HG03571 (cell line): ENCODE data around the gene C10orf71.

Experiments
- ATAC-seq: cut with Tn5 transposase; IDR thresholded peaks from one replicate; pipeline ENCODE4 v1.9.1; 2021; ENCODE audit not compliant: unreplicated experiment

C10orf71 gene

DNA sequence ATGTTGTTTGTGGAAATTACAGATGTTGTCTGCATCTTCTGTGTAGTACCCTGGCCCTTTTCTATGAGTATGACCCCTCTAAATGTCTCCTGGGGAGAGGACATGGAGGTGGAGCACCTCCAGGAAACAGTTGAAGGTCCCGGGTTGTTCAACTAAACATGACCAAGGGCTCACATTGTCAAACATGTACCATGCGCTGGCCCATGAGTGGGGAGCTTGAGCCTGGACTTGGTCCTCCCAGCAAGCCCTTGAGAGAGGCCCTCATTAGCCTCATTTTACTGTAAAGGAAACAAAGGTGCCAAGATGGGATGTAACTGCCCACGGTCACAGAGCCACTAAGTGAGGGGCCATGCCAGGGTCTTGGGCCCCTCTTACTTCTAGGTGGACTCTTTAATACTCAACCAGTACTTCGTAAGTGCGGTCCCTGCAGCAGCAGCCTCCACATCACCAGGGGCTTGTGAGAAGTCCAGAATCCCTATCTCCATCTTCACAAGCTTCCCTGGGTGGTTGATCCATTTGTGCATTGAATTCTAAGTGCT lies 31.2 kb downstream of the C10orf71 start:
- no peak for ATAC-seq

DNA sequence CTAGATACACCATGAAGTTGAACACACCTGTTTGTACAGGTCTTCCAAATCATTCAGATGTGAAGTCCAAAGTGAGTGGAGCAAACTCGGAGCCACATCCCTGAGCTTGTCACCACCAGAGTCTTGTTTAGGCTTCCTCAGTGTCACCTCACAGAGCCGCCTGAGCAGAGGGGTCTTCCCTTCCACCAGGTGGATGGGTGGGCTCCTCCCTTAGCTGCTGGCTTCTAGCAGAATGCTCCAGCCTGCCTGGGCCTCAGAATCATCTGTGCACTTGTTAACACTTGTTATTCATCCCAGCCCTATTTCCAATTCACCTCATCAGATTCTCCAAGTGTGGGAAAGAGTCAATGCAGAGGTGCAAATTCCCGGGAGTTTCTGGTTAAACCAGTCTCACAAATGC lies 32.5 kb downstream of the C10orf71 start:
- ATAC-seq = no peak

DNA sequence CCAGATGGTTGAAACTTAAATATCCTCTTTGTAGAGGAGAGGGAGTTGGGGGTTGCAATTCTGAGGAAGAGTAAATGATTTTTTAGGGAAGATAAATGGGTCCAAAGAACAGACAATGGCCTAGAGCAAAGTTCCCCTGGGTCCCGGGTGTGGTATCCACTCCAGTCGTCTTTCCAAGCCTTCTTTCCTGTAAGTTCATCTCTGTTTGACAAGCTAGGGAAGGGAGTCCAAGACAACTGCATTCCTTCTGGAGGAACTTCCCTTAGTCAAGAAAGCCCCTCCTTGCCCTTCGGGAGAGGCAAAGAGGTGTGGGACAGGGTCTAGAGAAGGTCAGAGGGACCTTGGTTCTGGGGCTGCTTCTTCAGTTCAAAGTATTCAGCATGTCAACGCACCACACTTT lies 33.4 kb downstream of the C10orf71 start:
- no peak for ATAC-seq

GRCh38 chr10:49332768-49333167 lies 33.8 kb downstream of the C10orf71 start:
- ATAC-seq = no peak

DNA sequence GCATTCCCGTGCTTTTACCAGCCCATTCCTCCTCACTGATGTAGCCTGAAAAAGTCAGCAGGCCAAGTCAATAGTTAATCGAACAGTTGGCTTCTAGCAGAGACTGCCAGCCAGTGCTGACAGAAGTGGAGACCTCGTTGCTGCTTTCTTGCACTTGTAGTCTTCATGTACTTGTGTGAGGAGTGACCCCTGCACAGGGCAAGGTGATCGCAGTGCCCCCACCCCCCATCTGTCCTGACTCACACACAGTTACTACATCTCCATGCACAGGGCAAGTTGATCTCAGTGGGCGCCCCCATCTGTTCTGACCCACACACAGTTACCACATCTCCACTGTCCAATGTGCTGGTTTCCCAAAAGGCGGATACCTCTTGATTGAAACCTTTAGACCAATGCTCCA lies 34.2 kb downstream of the C10orf71 start:
- ATAC-seq = no peak

DNA sequence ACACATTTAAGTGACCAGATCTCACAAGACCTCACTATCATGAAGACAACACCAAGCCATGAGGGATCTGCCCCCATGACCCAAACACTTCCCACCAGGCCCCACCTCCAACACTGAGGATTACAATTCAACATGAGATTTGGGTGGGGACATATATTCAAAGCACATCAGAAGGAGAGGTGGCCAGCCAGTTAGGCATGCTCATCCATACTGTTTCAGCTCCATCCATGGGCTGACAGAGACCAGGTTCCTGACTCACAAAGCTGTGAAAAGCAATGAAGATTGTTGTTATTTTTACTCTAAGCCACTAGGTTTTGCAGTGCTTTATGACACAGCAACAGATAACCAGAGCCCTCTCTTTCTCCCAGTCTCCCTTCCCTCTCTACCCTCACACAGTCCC lies 36.0 kb downstream of the C10orf71 start:
- ATAC-seq = no peak

- no peak for ATAC-seq
These were observed 36.5 kb downstream of the C10orf71 start for GRCh38 chr10:49335364-49335972.

DNA sequence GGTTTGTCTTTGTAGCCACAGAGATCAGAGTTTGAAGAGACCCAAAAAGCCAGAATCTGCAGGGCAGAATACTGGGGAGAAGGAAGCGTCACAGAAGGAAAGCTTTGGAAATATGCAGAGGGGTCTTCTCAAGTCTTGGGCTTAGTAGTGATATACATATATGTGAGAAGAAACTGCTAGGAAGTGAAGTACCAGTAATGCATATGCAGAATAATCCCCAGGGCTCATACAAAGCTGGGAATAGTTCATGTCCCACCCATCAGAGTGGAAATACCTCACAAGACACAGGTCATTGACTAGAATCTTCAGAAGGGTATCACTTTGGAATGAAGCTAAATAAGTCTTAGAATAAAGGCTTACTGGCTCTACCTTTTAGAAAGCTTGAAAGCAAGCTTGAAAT lies 39.6 kb downstream of the C10orf71 start:
- ATAC-seq = no peak

GRCh38 chr10:49344840-49345239 lies 45.9 kb downstream of the C10orf71 start:
- ATAC-seq = no peak

DNA sequence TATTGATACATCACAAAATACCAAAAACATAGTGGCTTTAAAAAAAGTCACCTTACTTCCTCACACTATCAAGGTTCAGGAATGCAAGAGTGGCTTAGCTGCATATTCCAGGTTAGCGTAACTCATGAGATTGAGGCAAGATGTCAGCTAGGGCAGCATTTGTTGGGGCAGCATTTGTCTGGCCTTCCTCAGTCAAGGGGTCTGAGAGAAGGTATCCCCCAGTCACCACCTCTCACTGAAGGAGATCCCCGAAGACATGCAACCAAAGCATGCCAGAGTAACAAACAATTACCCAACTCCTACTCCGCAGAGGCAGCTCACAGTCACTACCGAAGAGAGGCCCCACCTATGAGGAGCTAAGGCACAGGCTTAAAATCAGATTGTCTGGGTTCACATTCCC lies 48.4 kb downstream of the C10orf71 start:
- ATAC-seq = no peak

DNA sequence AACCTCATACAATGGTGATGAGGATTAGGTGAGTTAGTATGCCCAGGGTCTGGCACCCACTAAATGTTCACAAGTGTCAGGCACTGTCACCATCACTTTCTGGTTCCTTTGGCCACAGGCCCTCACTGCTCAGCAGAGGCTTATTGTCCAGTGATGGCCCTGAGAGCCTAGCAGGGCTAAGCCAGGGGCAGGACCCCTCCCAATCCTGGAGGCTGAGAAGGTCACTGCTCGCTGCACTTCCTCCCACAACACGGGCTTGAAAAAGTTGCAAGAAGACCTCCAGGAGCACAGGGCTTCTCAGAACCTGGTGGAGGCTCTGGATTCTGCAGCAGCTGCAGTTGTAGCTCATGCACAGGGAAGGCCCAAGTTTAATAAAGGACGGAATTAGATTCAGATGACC lies 48.9 kb downstream of the C10orf71 start:
- no peak for ATAC-seq

- no peak for ATAC-seq
These were observed 49.6 kb downstream of the C10orf71 start for GRCh38 chr10:49348593-49348992.

- no peak for ATAC-seq
These were observed 50.4 kb downstream of the C10orf71 start for GRCh38 chr10:49349390-49349789.

GRCh38 chr10:49350138-49350537 lies 51.2 kb downstream of the C10orf71 start:
- ATAC-seq = no peak

DNA sequence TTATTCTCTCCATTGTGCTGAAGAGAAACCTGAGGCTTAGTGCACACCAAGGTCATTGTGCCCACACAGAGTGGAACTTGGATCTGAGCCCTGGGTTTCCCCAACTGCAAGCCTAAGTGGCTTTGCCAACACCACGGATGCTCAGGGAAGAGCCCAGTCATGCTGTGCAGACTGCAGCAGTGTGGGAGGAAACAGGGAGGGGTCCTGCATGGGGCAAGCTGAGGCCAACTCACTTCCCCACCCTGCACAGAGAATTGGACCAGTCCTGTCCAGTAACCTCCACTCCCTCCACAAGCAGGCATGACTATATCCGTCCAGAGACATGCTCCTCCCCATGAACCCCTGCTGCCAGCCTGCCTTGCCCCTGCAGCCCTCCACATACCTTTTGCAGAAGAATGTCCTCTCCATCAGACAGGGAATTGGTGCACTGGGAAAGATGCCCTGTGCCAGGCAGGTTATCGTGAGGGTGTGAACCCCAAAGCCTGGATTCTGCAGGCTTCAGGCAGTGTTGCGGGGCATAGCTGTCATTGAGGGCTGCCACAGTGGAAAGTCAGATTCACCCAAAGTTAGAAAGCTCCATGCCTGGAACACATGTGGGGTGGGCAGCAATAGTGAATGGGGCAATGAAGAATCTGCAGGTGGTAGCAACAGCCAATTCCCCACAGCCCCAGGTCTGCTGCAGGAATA lies 52.0 kb downstream of the C10orf71 start:
- no peak for ATAC-seq

DNA sequence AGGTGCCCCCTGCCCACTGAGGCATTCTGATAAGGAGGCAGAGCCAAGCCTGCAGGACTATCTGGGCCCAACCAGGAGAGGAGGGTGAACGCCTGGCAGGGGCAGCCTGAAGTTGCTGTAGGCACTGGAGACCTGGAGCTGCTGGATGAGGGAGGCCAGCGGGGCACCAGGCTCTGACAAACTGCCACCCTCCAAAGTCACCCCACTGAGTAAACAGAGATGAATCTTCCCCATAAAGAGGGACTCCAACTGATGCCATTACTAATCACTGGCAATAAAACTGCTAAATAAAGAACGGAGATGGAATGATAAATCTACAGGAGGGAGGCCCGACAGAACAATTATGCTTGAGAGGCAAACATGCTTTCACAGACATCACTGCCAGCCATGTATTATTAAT lies 52.7 kb downstream of the C10orf71 start:
- ATAC-seq = no peak

GRCh38 chr10:49352323-49352722 lies 53.4 kb downstream of the C10orf71 start:
- no peak for ATAC-seq

GRCh38 chr10:49353026-49353894 lies 54.3 kb downstream of the C10orf71 start:
- no peak for ATAC-seq

DNA sequence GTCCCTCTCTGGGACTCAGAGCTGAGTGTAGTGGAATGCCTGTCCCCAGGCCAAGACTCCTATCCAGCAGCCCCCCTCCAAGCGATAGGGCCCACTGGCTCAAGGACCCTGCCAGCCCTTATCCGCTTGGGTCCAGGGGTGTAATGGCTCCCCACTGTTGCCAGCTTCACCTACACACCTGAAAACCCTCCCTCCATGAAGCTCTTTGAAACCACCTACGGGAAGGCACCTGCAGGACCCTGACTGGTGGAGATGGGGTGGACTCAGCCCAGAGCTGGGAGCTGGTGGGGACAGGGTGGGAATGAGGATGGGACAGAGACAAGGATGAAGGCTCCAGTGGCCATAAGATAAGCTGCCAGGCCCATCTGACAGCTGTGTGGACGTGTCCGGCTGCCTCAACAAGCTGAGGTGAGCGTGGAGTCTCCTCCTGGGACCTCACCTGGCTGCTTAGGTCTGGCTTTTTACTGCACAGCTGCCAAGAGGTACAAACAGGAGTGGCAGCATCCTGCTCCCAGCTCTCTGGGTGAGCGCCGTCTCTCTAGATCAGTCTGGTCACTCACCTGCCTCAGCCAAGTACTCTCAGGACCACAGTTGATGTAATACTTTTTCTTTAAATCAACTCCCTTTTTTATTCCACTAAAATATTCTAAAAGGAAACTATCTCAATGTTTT lies 55.1 kb downstream of the C10orf71 start:
- no peak for ATAC-seq

GRCh38 chr10:49354593-49354992 lies 55.6 kb downstream of the C10orf71 start:
- no peak for ATAC-seq

DNA sequence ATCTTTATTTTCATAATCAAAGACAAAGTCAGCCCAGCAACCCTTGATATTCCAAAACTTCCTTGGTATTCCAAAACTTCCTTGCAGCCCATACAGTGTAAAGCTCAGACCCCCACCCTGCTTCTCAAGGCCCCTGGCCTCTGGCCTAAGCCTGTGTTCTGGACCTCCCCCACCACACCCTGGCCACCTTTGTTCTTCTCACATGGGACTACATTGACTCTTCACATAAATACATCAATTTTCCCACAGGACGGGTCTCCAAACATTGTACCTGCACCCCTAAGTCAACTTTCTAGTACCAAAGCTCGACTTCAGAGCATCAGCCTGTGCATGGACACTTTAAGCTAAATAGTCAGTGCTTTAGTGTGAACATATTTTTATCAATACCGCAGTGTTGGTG lies 56.3 kb downstream of the C10orf71 start:
- ATAC-seq = no peak
